GM13976 (cell line): ENCODE measurements around the gene GALK1.
A peak's percentile ranks its signal among the peaks of the same experiment; 100 is the strongest.
"Not testable (repeated sequence)": the region's sequence is repeated elsewhere in the genome, so short reads cannot be mapped to it uniquely, and the experiment has no call there.

ENCODE experiments used
- DNase-seq: peaks from one replicate; pipeline ENCODE4 v3.0.0; 2012; ENCODE audit warnings: low spot score
- in situ Hi-C: fragments of 300-500 bp; cut with MboI; formaldehyde crosslinking; loops from one replicate; pipeline ENCODE4 v1.12.0; 2022; ENCODE audit warnings: low sequenced_read_pairs, mixed read lengths, inconsistent platforms; ENCODE audit not compliant: unreplicated experiment
- TF ChIP-seq, protein P1 (sequence below): IDR thresholded peaks from 2 replicates; pipeline ENCODE4 v1.5.1; 2012; ENCODE audit warnings: borderline replicate concordance, mild to moderate bottlenecking; ENCODE audit not compliant: insufficient read depth; ENCODE audit errors: extremely low read depth, missing control alignments, control extremely low read depth

Gene GALK1

DNA sequence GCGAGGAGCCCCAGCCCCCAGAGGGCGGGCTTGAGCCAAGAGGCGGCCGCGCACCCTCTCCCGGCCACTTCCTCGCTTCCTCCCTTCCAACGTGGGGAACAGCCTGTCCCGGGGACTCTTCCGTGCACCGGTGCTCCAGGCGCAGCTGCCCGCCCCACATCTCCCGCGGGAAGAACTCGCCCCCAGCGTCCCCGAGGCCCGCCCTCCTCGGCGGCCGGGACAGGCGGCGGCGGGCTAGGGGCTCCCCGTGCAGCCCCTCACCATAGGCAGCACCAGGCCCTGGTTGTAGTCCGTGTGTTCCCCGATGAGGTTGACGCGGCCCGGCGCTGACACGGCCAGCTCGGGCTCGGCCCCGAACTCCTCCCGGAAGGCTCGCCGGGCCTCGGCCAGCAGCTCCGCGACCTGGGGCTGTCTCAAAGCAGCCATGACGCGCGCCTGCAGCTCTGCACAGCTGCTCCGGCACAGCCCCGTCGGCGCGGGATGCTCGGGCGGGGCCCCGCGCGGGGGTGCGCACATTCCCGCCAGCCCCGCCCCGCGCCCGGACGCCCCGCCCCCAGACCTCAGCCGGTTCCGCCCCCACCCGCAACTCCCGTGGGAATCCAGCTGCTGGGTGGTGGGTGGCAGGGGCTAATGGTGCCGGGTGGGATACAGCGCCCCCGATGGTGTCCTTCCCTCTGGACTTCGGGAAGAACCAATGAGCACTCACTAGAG is at the start of gene GALK1:
GALK1 (minus strand) TSS at position 482 of the 711 bp plus-strand sequence; CDS start at position 426, 56 bp downstream.
- TF ChIP-seq, protein P1, sequence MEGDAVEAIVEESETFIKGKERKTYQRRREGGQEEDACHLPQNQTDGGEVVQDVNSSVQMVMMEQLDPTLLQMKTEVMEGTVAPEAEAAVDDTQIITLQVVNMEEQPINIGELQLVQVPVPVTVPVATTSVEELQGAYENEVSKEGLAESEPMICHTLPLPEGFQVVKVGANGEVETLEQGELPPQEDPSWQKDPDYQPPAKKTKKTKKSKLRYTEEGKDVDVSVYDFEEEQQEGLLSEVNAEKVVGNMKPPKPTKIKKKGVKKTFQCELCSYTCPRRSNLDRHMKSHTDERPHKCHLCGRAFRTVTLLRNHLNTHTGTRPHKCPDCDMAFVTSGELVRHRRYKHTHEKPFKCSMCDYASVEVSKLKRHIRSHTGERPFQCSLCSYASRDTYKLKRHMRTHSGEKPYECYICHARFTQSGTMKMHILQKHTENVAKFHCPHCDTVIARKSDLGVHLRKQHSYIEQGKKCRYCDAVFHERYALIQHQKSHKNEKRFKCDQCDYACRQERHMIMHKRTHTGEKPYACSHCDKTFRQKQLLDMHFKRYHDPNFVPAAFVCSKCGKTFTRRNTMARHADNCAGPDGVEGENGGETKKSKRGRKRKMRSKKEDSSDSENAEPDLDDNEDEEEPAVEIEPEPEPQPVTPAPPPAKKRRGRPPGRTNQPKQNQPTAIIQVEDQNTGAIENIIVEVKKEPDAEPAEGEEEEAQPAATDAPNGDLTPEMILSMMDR = peak; percentile 62
- DNase-seq = peak; percentile 92
- in situ Hi-C loops = no loop called here

DNA sequence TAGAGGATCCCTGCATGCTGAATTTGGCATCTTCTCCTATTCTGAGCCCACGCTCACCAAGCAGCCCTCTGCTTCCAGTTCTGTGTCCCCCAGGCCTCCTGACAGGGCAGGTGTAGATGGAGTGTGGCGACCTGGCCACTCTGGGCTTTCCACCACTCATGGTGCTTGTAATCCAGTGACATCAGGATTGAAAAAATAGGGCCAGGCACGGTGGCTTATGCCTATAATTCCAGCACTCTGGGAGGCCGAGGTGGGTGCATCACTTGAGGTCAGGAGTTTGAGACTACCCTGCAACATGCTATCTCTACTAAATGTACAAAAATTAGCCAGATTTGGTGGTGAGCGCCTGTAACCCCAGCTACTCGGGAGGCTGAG is 49.0 kb upstream of the GALK1 start:
- in situ Hi-C loops = no loop called here
- TF ChIP-seq, protein P1 = no peak
- DNase-seq = no peak

DNA sequence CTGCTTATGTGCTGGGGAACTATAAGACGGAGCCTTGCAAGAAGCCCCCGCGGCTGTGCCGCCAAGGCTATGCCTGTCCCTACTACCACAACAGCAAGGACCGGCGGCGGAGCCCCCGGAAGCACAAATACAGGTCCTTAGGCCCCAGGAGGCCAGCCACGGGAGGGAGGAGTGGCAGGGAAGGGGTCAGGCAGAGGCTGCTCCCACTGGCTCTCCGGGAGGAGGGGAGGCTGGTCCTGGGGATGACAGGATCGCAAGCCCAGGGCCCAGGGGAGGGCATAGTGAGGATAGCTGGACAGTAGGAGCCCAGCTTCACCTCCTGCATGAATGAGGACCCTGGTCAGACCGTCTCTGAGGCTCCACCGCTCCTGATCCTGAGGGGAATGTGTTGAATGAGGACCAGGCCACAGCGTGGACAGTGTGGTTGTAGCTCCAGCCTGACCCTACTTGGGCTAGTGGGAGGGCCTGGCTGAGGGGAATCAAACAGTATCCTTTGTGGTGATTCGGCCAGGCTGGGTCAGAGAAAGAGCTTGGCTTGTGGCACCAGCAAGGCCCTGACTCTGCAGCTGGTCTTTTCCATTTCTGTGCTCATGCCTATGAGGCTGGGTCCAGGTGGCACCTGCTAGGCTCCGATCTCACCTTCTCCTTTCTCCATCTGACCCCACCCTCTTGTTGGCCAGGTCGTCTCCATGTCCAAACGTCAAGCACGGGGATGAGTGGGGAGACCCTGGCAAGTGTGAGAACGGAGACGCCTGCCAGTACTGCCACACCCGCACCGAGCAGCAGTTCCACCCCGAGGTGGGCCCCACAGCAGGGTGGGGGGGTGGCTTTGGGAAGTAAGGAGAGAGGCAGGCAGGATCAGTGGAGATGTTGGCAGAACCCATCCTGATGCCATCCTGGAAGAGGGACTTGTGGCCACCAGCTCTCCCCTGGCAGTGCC is 48.4 kb upstream of the GALK1 start:
- TF ChIP-seq, protein P1 = no peak
- DNase-seq = no peak
- in situ Hi-C loops = no loop called here

DNA sequence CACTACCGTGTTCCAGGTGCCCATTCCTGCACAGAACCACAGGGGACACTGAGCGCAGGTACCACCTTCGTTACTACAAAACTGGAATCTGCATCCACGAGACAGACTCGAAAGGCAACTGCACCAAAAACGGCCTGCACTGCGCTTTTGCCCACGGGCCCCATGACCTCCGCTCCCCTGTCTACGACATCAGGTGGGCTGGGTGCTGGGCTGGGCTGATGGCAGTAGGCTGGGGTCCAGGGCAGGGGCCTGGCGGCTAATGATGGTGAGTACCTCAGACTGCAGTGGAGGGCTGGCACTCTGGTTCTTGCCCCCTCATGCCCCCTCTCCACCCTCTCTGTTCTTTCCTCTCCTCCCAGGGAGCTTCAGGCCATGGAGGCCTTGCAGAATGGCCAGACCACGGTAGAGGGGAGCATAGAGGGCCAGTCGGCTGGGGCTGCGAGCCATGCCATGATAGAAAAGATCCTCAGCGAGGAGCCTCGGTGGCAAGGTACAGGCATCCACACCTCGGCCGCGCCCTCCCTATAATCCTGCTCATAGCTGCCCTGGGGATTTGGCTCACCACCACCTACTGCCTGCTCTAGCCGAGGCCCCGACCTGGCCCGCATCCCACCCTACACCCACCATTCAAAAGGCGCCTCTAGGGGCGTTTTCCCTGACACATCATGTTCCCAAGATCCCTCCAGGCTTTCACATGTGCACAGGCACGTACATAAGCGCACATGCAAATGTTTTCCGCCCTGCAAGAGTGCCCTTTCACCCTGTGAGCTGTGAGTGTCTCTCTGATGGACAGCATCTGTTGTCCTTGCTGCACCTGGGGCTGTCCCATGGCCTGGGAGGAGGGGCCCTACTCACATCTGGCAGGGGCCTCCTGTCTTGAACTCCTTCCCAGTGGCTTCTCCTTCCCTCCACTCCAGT is 47.4 kb upstream of the GALK1 start:
- DNase-seq = peak; percentile 20
- in situ Hi-C loops = no loop called here
- TF ChIP-seq, protein P1 = no peak

DNA sequence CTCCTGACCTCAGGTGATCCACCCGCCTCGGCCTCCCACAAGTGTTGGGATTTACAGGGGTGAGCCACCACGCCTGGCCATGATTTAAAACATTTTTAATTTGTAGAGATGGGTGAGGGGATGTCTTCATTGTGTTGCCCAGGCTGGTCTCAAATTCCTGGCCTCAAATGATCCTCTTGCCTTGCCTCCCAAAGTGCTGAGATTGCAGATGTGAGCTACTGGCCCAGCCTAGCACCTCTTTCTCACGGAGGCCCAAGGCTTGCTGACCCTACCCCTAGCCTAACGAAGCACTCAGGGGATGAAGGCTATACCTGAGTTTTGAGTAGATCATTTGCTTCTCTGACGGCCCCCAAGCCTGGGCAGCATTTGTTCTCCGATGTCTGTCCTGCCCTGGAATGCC is 46.2 kb upstream of the GALK1 start:
- in situ Hi-C loops = no loop called here
- DNase-seq = no peak

DNA sequence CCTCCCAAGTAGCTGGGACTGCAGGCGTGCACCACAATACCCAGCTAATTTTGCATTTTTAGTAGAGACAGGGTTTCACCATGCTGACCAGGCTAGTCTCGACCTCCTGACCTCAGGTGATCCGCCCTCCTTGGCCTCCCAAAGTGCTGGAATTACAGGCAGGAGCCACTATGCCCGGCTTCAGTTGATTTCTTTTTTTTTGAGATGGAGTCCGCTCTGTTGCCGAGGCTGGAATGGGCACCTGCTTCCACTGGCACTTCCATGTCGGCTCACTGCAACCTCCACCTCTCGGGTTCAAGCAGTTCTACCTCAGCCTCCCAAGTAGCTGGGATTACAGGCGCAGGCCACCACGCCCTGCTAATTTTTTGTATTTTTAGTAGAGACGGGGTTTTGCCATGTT is 45.8 kb upstream of the GALK1 start:
- in situ Hi-C loops, DNase-seq: not testable (repeated sequence)

More for the DNA sequence above, 46.2 kb upstream of the GALK1 start:
- TF ChIP-seq, protein P1 = no peak

DNA sequence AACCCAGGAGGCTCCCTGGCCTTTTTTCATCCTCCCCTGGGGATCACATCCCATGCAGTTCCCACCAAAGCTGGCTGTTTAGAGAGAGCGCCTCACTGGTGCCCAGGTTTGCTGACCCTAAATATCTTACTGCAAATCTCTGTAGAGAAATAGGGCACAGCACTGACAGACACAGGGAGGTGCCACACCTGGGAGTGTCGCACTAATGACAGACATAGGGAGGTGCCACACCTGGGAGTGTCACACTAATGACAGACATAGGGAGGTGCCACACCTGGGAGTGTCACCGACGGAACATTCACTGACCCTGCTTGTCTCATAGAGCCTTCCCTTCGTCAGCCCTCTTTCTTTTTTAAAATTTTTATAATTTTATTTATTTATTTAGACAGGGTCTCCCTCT is 45.2 kb upstream of the GALK1 start:
- DNase-seq = no peak
- in situ Hi-C loops = no loop called here
- TF ChIP-seq, protein P1 = no peak
